Umbilical cord (tissue), 2 donors: ENCODE results near the gene ATP8A1. TPM values are rescaled to one million over a fixed set of nuclear protein-coding genes. Genes with fewer than 3 reads are reported as not detected.

Experiments
- DNase-seq: peaks from one replicate; pipeline ENCODE4 v3.0.0-alpha.2; 2015; ENCODE audit warnings: low spot score
- total RNA-seq: library from RNA; depleted of rRNA; stranded (reverse); fragments of >200 nt; gene quantifications from one replicate; pipeline ENCODE4 v1.2.3, GENCODE V29; 2014; ENCODE audit warnings: low replicate concordance; ENCODE audit not compliant: insufficient read depth

The ATP8A1 gene
- total RNA-seq, 1 donor from 2014 or later = 14.7 TPM

GRCh38 chr4:42417550-42417949 is 239.4 kb downstream of the ATP8A1 start:
- no peak for DNase-seq

DNA sequence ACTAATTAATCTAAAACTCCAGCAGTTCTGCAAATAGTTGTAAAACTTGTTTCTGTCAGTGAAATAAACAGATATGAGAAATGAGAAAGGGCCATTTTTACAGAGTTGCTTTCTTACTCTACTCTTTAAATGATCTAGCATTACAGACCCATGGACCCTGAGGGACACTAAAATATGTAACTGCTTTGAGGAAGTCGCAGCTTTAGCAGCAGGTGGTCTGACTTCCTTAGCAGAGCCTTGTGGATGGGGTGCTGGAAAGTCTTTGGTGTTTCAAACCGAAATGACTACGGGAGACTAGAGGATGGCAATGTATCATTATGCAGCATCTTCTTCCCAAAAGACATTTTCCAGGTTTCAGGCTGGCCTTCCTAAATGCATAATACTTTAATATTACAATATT is 240.9 kb downstream of the ATP8A1 start:
- DNase-seq = no peak

- DNase-seq = no peak
These were observed 241.6 kb downstream of the ATP8A1 start for GRCh38 chr4:42415281-42415680.

DNA sequence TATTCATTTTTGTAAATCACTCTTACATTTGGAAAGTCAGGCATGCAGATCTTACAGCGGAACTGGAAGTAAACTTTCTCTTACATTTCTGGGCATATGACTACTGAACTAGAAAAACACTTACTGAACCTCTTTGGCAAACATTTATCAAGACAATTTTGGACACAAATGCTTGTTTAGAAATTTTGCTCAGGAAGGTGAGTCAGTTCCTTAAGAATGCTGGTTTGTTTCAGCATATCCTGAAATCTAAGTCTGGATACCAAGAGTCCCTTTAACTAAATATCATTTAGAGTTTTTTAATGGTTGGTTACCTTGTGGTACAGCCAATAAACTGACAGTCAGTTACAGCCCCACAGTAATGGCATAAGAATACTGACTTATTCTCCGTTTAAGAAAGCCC is 244.7 kb downstream of the ATP8A1 start:
- peak; percentile 36 for DNase-seq

DNA sequence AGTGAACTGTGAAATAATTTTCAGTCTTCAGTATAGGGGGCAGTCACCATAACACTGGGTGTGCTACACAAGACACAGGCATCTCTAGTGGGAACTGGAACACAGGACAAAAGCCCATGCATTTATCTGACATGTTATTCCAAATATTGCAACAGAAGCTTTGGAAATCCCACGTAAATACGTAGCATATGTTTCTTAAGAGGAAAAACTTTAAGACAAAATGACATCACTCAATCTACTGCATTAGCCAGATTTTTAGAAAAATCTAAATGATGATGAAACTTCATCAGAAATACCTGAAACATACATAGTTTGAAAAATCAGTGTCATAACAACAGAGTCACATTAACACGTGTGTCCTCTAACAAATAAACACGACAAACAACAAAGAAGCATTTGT is 245.1 kb downstream of the ATP8A1 start:
- no peak for DNase-seq

GRCh38 chr4:42410446-42410845 is 246.5 kb downstream of the ATP8A1 start:
- no peak for DNase-seq

DNA sequence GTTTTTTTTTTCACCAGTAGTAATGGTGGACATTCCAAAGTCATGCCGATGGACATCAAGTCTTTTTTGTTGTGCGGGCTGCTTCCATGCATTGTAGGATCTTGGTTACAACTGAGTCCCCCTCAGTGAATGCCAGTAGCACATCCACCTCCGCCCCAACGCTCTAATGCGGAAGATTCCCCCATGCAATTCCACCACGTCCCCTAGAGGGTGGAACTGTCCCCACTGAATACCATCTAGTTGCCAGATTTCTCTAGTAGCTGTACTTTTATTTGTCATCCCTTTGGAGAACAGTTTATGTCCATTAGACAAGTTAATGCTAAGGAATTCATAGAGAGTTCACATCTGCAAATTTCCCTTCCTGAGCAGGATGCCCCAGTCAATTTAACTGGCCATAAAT is 252.9 kb downstream of the ATP8A1 start:
- DNase-seq = no peak

- DNase-seq = no peak
These were observed 255.7 kb downstream of the ATP8A1 start for GRCh38 chr4:42401171-42401570.

DNA sequence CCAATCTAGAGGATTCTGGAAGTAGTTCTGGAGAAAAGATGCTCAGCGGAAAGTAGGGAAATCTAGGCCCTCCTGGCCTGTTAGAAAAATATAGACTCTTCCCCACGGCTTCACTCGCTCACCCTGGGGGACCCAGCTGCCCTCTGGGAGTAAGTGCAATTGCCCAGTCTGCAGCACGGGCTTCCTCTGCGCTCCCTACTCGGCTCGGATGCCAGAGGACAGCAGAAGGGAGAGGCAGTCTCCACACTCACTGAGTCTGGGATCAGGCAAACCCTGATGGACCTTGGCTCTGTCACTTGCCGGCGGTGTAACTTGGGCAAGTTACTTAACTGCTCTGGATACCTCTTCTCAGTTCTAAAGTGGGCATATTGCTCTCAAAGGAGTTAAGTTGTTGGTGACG is 257.5 kb downstream of the ATP8A1 start:
- no peak for DNase-seq

- no peak for DNase-seq
These were observed 258.0 kb downstream of the ATP8A1 start for GRCh38 chr4:42398871-42399331.

- DNase-seq = peak; percentile 19
These were observed 258.6 kb downstream of the ATP8A1 start for GRCh38 chr4:42398171-42398870.

DNA sequence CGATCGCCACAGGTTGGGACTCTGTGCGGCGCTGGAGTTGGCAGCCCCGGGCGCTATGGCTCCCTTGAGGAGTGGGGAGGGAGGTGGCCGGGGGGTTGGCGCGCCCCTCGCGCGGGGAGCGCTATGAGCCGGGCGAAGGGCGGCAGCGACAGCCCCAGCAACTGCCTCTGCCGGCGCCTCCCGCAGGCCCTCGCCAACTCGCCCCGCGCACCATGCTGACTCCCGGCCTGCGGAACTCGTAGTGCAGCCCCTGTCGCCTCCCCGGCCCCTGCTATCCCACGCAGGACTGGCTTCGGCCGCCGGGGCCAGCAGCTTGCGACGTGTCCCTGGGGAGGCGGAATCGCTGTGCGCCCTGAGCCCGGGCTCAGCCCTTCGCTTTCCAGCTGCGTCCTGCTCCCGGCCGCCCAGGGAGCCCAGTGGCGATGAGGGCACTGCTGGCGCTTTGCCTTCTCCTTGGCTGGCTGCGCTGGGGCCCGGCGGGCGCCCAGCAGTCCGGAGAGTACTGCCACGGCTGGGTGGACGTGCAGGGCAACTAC is 259.2 kb downstream of the ATP8A1 start:
- DNase-seq = no peak

DNA sequence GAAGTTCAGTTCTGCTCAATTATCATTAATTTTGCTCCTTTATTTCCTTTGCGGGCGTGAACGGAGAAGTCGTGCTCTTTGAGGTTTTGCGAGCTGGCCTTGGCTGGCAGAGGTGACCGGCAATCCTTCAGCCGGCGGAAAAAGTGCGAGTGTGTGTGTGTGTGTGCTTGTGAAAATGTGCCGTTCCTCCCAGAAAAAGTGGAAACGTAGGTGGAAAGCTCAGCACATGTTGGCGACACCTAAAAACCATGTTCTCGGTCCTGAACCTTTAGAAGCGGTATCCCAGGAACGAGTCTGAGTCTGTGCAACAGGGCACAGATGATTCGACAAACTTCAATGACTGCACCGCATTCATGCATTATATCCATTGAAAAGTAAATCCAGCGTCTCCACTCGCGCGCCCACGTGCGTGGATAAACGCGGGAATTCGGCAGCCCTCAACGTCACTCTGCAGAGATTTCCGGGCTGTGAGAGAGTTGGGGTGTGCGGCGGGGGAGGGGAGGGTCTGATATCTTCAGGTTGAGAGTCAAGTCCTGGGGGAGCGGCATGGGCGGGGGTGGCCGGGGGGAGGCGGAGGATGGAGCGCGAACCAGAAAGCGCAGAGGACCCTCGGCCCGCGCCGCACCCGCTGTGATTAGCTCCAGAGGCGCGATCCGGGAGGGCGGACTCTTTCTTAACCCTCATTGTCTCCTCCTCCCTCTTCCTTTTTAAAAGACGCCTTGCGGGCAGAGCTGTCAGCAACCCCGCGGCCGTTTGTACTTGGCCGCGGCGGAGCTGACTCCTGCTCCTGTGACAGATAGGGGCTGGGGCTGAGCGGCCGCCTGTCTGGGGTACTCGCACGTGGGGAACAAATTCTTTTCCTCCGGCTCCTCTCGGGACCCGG is 259.9 kb downstream of the ATP8A1 start, which contains the start of gene SHISA3:
TSS of gene SHISA3 (plus strand) at position 737 of the 883 bp plus-strand sequence. CDS start 569 bp downstream, outside the sequence.
- peak; percentile 38 for DNase-seq

DNA sequence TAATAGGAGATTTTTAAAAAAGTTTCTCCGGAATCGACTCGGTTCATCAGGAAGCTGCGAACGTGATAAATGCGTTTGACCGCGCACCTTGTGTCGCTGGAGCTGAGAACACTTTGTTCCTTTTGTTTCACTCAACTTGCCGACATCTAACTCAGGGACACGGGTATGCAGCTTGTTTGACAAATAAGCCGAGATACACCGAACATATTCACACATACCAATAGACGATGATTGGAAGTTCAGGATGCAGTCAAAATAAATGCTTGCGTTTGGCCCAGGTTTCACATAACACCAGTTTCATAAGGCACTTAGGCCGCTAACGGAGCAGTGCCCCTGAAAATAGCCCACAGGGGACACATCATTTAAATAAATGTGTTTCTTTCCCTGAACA is 260.5 kb downstream of the ATP8A1 start:
- peak; percentile 22 for DNase-seq

GRCh38 chr4:42395595-42395994 is 261.3 kb downstream of the ATP8A1 start:
- no peak for DNase-seq

GRCh38 chr4:42392436-42392835 is 264.5 kb downstream of the ATP8A1 start:
- DNase-seq = no peak

GRCh38 chr4:42391981-42392380 is 264.9 kb downstream of the ATP8A1 start:
- no peak for DNase-seq

- no peak for DNase-seq
These were observed 265.6 kb downstream of the ATP8A1 start for GRCh38 chr4:42391355-42391664.

- DNase-seq = peak; percentile 28
These were observed 266.1 kb downstream of the ATP8A1 start for GRCh38 chr4:42390622-42391354.

DNA sequence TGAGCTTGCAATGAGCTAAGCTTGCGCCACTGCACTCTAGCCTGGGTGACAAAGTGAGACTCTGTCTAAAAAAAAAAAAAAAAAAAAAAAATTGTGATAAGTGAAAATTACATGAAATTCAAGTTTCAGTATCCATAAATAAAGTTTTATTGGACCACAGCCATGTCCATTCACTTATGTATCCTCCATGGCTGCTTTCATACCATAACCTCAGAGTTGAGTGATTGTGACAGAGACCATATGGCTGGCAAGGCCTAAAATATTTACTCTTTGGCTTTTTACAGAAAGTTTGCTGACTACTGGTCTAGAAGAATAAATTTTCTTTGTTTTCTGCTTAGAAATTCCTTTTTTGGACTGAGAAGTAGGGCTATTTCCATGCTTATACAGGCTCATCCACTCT is 271.4 kb downstream of the ATP8A1 start:
- peak; percentile 76 for DNase-seq

GRCh38 chr4:42381666-42382065 is 275.2 kb downstream of the ATP8A1 start:
- no peak for DNase-seq

- DNase-seq = no peak
These were observed 279.4 kb downstream of the ATP8A1 start for GRCh38 chr4:42377497-42377896.
